CD8-positive, alpha-beta memory T cell (primary cell): ENCODE data around the gene GLT1D1. TPM values are rescaled to one million over a fixed set of nuclear protein-coding genes. Genes with fewer than 3 reads are reported as not detected.
"Not testable (repeated sequence)": the region's sequence is repeated elsewhere in the genome, so short reads cannot be mapped to it uniquely, and the experiment has no call there.

Source experiments
- CTCF ChIA-PET: fragments of 350-600 bp; sonication (Branson Sonifier 250); formaldehyde crosslinking; loops from one replicate; lab custom pipeline; 2021; ENCODE audit warnings: antibody characterized with exemption; lab: Charles Lee
- POLR2A ChIA-PET: fragments of 350-600 bp; sonication (Branson Sonifier 250); formaldehyde crosslinking; loops from one replicate; lab custom pipeline; 2021; ENCODE audit warnings: antibody characterized with exemption; lab: Charles Lee
- DNase-seq, 5 donors: peaks; one replicate each; pipeline versions ENCODE4 v3.0.0 to v3.0.0-alpha.2; 2020 to 2022; ENCODE audit warnings: mixed read lengths in 1 of 5
- H3K27ac ChIP-seq: one replicate; pipeline ENCODE4 v1.7.0; 2013; ENCODE audit warnings: low read depth, mild to moderate bottlenecking, low read length, moderate library complexity
- H3K27me3 ChIP-seq: 2 replicates; pipeline ENCODE4 v1.7.0; 2013; ENCODE audit warnings: low read length, mild to moderate bottlenecking; ENCODE audit not compliant: insufficient read depth, poor library complexity, severe bottlenecking
- H3K36me3 ChIP-seq: 2 replicates; pipeline ENCODE4 v1.7.0; 2013; ENCODE audit warnings: mild to moderate bottlenecking, low read length, moderate library complexity; ENCODE audit not compliant: insufficient read depth
- H3K4me1 ChIP-seq: 2 replicates; pipeline ENCODE4 v1.7.0; 2013; ENCODE audit warnings: mild to moderate bottlenecking, low read length, moderate library complexity; ENCODE audit not compliant: insufficient read depth
- H3K4me3 ChIP-seq: 2 replicates; pipeline ENCODE4 v1.7.0; 2013; ENCODE audit warnings: mild to moderate bottlenecking, low read length
- H3K9me3 ChIP-seq: 2 replicates; pipeline ENCODE4 v1.7.0; 2013; ENCODE audit warnings: mild to moderate bottlenecking, low read length
- H3K27ac Mint-ChIP-seq, 8 donors: one replicate each; pipeline ENCODE4 v1.8.0; 2020 to 2021; ENCODE audit warnings: mixed read lengths in 8 of 8, mild to moderate bottlenecking in 6 of 8, inconsistent platforms in 3 of 8, moderate library complexity in 3 of 8
- H3K27me3 Mint-ChIP-seq, 2 donors: one replicate each; pipeline ENCODE4 v1.8.0; 2020 to 2021; ENCODE audit warnings: mixed read lengths in 2 of 2, mild to moderate bottlenecking in 1 of 2, moderate library complexity in 1 of 2
- H3K36me3 Mint-ChIP-seq, 3 donors: one replicate each; pipeline ENCODE4 v1.8.0; 2020 to 2021; ENCODE audit warnings: mixed read lengths in 3 of 3, inconsistent platforms in 1 of 3, mild to moderate bottlenecking in 1 of 3
- H3K4me1 Mint-ChIP-seq, 3 donors: one replicate each; pipeline ENCODE4 v1.8.0; 2020 to 2021; ENCODE audit warnings: mixed read lengths in 3 of 3, inconsistent platforms in 1 of 3, mild to moderate bottlenecking in 1 of 3
- H3K4me3 Mint-ChIP-seq, 7 donors: one replicate each; pipeline ENCODE4 v1.8.0; 2020 to 2021; ENCODE audit warnings: mixed read lengths in 7 of 7, mild to moderate bottlenecking in 6 of 7, moderate library complexity in 4 of 7, inconsistent platforms in 2 of 7
- H3K9me3 Mint-ChIP-seq, 5 donors: one replicate each; pipeline ENCODE4 v1.8.0; 2020 to 2022; ENCODE audit warnings: mixed read lengths in 5 of 5, mild to moderate bottlenecking in 3 of 5, moderate library complexity in 2 of 5, inconsistent platforms in 1 of 5
- polyA plus RNA-seq: library from polyadenylated mRNA; unstranded; fragments of 300-500 nt; fragmentation: Illumina TruSeq; gene quantifications from one replicate; pipeline ENCODE4 v1.2.3, GENCODE V29; 2021
- total RNA-seq, 2 experiments: library from RNA; stranded (reverse); gene quantifications; one replicate each; pipeline ENCODE4 v1.2.3, GENCODE V29; 2021

The GLT1D1 gene
- total and polyA plus RNA-seq, 3 experiments from 2014 or later, result 0.22 to 0.24 (median 0.24) TPM

GRCh38 chr12:128840862-128841468, 12.3 kb upstream of the GLT1D1 start:
- no peaks in the 10 kb centered on the region for H3K36me3 ChIP-seq
- Mint-ChIP-seq H3K27ac (peak overlapping the region in 1 of 8 donors; percentile 29), H3K4me3 (peak overlapping the region in 2 of 7 donors; percentile 10 to 52), H3K4me1 (peaks cover 9 to 10% (median 9%) of the 10 kb centered on the region in 3 donors), H3K27me3 (peaks cover 4 to 15% of the 10 kb centered on the region in 2 donors), H3K9me3 (no peaks in the 10 kb centered on the region), H3K36me3 (no peaks in the 10 kb centered on the region)
- H3K27me3 ChIP-seq, result no peaks in the 10 kb centered on the region
- no peak for DNase-seq
- no peaks in the 10 kb centered on the region for H3K4me1 ChIP-seq
- CTCF ChIA-PET, result no interaction called here
- H3K27ac ChIP-seq, result no peak overlapping the region
- H3K9me3 ChIP-seq, result no peaks in the 10 kb centered on the region
- POLR2A ChIA-PET, result no interaction called here
- H3K4me3 ChIP-seq, result no peak overlapping the region

- no peak for DNase-seq
- H3K27me3 ChIP-seq, result no peaks in the 10 kb centered on the region
- Mint-ChIP-seq H3K4me1 (peaks cover 9 to 10% (median 9%) of the 10 kb centered on the region in 3 donors), H3K4me3 (no peak overlapping the region), H3K27ac (peak overlapping the region in 1 of 8 donors; percentile 16), H3K9me3 (no peaks in the 10 kb centered on the region), H3K36me3 (no peaks in the 10 kb centered on the region), H3K27me3 (peaks cover 4 to 15% of the 10 kb centered on the region in 2 donors)
- H3K27ac ChIP-seq, result no peak overlapping the region
- no peaks in the 10 kb centered on the region for H3K9me3 ChIP-seq
- no peaks in the 10 kb centered on the region for H3K4me1 ChIP-seq
- POLR2A ChIA-PET, result no interaction called here
- H3K4me3 ChIP-seq, result no peak overlapping the region
- no peaks in the 10 kb centered on the region for H3K36me3 ChIP-seq
- CTCF ChIA-PET, result no interaction called here
Observed at GRCh38 chr12:128842579-128842978, 10.7 kb upstream of the GLT1D1 start.

GRCh38 chr12:128843538-128843937, 9.7 kb upstream of the GLT1D1 start:
- peaks cover 9 to 10% (median 9%) of the 10 kb centered on the region in 3 donors for H3K4me1 Mint-ChIP-seq
- Histone ChIP-seq H3K27me3 (no peaks in the 10 kb centered on the region), H3K9me3 (no peaks in the 10 kb centered on the region), H3K36me3 (no peaks in the 10 kb centered on the region), H3K4me3 (no peak overlapping the region), H3K27ac (no peak overlapping the region), H3K4me1 (no peaks in the 10 kb centered on the region)
- ChIA-PET POLR2A (no interaction called here), CTCF (no interaction called here)
- no peak overlapping the region for H3K27ac Mint-ChIP-seq
- no peak for DNase-seq
- peaks cover 6 to 15% of the 10 kb centered on the region in 2 donors for H3K27me3 Mint-ChIP-seq
- no peaks in the 10 kb centered on the region for H3K36me3 Mint-ChIP-seq
- no peaks in the 10 kb centered on the region for H3K9me3 Mint-ChIP-seq
- H3K4me3 Mint-ChIP-seq, result no peak overlapping the region

GRCh38 chr12:128844031-128844635, 9.1 kb upstream of the GLT1D1 start:
- Mint-ChIP-seq H3K4me3 (no peak overlapping the region), H3K27me3 (peaks cover 6 to 11% of the 10 kb centered on the region in 2 donors), H3K27ac (no peak overlapping the region), H3K4me1 (peaks cover 9 to 10% (median 9%) of the 10 kb centered on the region in 3 donors), H3K9me3 (no peaks in the 10 kb centered on the region), H3K36me3 (no peaks in the 10 kb centered on the region)
- no peaks in the 10 kb centered on the region for H3K27me3 ChIP-seq
- no peaks in the 10 kb centered on the region for H3K9me3 ChIP-seq
- no peaks in the 10 kb centered on the region for H3K4me1 ChIP-seq
- no peaks in the 10 kb centered on the region for H3K36me3 ChIP-seq
- CTCF ChIA-PET, result no interaction called here
- no peak overlapping the region for H3K27ac ChIP-seq
- no peak for DNase-seq
- H3K4me3 ChIP-seq, result no peak overlapping the region
- POLR2A ChIA-PET, result no interaction called here

GRCh38 chr12:128846671-128847070, 6.6 kb upstream of the GLT1D1 start:
- H3K4me3 ChIP-seq, H3K27me3 ChIP-seq, H3K4me3 Mint-ChIP-seq, H3K27ac ChIP-seq, H3K27ac Mint-ChIP-seq, POLR2A ChIA-PET, H3K9me3 ChIP-seq, H3K4me1 ChIP-seq, DNase-seq, H3K36me3 ChIP-seq, H3K36me3 Mint-ChIP-seq, H3K4me1 Mint-ChIP-seq, CTCF ChIA-PET, H3K9me3 Mint-ChIP-seq: not testable (repeated sequence)
- peaks cover 5 to 12% of the 10 kb centered on the region in 2 donors for H3K27me3 Mint-ChIP-seq

GRCh38 chr12:128848371-128848770, 4.9 kb upstream of the GLT1D1 start:
- Mint-ChIP-seq H3K27ac (peak overlapping the region in 1 of 8 donors; percentile 29), H3K4me1 (no peaks in the 10 kb centered on the region), H3K9me3 (no peaks in the 10 kb centered on the region), H3K4me3 (no peak overlapping the region), H3K27me3 (peaks cover 11 to 18% of the 10 kb centered on the region in 2 donors), H3K36me3 (no peaks in the 10 kb centered on the region)
- Histone ChIP-seq H3K4me1 (no peaks in the 10 kb centered on the region), H3K9me3 (no peaks in the 10 kb centered on the region), H3K27ac (no peak overlapping the region), H3K27me3 (no peaks in the 10 kb centered on the region), H3K4me3 (no peak overlapping the region), H3K36me3 (no peaks in the 10 kb centered on the region)
- no peak for DNase-seq
- ChIA-PET CTCF (no interaction called here), POLR2A (no interaction called here)

GRCh38 chr12:128849806-128850205, 3.5 kb upstream of the GLT1D1 start:
- H3K4me3 ChIP-seq, H3K4me1 ChIP-seq, H3K36me3 Mint-ChIP-seq, DNase-seq, CTCF ChIA-PET, H3K27me3 ChIP-seq, H3K4me1 Mint-ChIP-seq, H3K4me3 Mint-ChIP-seq, H3K36me3 ChIP-seq, H3K9me3 Mint-ChIP-seq, POLR2A ChIA-PET, H3K27ac ChIP-seq, H3K9me3 ChIP-seq: not testable (repeated sequence)
- peaks cover 21 to 24% of the 10 kb centered on the region in 2 donors for H3K27me3 Mint-ChIP-seq
- peak overlapping the region in 1 of 8 donors; percentile 39 for H3K27ac Mint-ChIP-seq

GRCh38 chr12:128850400-128850799, 2.9 kb upstream of the GLT1D1 start:
- H3K27ac Mint-ChIP-seq, result no peak overlapping the region
- Histone ChIP-seq H3K9me3 (no peaks in the 10 kb centered on the region), H3K4me1 (no peaks in the 10 kb centered on the region), H3K36me3 (no peaks in the 10 kb centered on the region), H3K27ac (no peak overlapping the region), H3K4me3 (no peak overlapping the region), H3K27me3 (no peaks in the 10 kb centered on the region)
- no peaks in the 10 kb centered on the region for H3K9me3 Mint-ChIP-seq
- H3K27me3 Mint-ChIP-seq, result peaks cover 23 to 30% of the 10 kb centered on the region in 2 donors
- peaks cover 0 to 4% (median 2%) of the 10 kb centered on the region in 3 donors for H3K4me1 Mint-ChIP-seq
- no peak overlapping the region for H3K4me3 Mint-ChIP-seq
- ChIA-PET CTCF (no interaction called here), POLR2A (no interaction called here)
- DNase-seq, result no peak
- no peaks in the 10 kb centered on the region for H3K36me3 Mint-ChIP-seq
